GM21367 (cell line): ENCODE data around the gene METRN.
"Not testable (repeated sequence)": the region's sequence is repeated elsewhere in the genome, so short reads cannot be mapped to it uniquely, and the experiment has no call there.

ENCODE experiments used
- ATAC-seq: cut with Tn5 transposase; IDR thresholded peaks from one replicate; pipeline ENCODE4 v1.9.1; 2021; ENCODE audit not compliant: unreplicated experiment

The METRN gene

DNA sequence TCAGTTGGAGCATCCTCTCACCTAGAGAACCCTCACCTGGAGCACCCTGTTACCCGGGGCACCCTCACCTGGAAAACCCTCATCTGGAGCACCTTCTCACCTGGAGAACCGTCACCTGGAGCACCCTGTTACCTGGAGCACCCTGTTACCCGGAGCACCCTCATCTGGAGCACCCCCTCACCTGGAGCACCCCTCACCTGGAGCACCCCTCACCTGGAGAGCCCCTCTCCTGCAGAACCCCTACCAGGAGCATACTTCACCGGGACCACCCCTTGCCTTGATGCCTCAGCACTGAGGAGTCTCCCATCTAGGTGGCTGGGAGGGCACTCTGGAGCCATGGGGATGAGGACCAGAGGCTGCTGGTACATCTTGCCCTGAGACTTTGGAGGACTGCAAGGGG lies 6.0 kb upstream of the METRN start:
- no peak for ATAC-seq

DNA sequence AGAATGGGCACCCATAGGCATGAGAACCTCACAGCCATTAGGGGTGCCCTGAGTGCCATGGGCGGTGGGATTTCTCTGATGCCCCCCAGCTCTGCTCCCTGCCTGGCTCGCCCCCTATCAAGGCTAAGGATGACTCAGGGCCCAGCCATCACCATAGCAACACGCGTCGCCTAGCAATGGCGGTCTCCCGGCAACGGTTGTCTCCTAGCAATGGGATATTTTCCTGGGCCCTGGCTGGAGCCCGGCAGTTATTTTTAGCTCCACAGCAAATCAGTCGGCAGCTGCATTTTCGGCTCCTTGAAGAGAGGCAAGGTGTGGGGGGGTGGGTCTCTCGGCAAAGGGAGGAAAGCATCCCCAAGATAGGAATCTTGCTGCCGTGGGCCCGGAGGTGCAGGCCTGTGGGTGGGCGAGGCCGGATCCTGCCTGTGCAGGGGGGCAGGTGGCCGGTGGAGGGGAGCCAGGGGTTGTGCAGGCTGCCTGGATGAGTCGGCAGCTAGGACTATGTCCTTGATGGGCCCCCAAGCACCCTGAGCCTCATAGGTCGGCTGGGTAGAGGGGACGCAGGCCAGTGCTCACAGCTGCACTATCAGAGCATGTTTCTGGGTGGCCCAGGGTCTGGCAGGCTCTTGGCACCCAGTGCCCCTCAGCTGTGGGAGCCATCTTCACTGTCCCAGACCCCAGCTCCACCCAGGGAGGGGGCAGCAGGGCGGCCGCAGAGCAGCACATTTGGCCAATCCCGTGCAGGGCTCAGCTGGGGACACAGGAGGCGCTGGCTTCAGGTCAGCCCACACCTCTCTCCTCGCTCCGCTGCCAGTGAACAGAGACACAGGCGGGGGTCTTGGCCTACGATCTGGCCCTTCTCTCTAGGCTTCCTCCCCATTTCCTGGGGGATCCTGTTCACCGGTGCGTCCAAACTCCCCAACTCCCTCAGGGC lies 5.1 kb upstream of the METRN start:
- ATAC-seq: no peak

DNA sequence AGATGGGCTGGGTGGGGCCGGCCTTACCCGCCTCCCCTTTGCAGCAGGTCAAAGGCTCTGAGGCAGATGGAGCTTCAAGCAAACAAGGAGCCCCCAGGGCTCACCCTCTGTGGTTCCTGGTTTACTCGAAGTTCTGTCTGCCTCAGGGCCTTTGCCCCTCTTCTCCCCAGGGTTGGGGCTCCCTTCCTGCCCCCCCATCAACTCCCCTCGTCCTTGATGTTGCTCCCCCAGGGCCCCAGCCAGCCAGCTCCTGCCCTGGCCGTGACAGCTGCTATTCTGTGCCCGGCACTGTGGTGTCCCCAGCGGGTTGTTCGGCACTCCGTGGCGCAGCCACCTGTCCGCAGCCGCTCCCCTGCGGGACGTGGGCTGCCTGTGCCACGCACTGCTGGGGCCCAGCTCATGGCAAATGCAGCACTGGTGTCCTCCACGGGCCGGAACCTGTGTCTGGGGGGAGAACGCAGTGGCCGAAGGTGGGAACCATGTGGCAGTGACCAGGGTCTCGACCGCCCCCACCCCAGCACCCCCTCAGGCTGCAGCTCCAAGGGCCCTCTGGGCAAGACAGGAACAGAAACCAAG lies 4.3 kb upstream of the METRN start:
- no peak for ATAC-seq

DNA sequence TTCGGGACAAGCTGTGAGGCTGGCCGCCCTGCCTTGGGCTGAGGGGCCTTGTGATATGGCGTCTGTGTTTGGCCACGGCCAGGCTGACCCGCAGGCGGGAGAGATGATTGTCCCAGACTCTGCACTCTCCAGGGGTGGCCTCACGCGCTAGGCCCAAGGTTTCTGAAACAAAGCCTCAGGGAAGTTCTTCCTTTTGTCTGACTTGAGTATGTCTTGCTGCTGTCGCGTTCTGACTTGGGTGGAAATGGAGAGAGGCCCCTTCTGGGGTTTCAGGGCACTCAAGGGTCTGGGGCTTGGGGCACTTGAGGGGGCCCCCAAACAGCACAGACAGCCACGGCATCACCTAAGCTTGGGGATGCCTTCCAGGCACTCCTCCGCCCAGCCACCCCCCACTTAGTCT lies 3.8 kb upstream of the METRN start:
- ATAC-seq: no peak

DNA sequence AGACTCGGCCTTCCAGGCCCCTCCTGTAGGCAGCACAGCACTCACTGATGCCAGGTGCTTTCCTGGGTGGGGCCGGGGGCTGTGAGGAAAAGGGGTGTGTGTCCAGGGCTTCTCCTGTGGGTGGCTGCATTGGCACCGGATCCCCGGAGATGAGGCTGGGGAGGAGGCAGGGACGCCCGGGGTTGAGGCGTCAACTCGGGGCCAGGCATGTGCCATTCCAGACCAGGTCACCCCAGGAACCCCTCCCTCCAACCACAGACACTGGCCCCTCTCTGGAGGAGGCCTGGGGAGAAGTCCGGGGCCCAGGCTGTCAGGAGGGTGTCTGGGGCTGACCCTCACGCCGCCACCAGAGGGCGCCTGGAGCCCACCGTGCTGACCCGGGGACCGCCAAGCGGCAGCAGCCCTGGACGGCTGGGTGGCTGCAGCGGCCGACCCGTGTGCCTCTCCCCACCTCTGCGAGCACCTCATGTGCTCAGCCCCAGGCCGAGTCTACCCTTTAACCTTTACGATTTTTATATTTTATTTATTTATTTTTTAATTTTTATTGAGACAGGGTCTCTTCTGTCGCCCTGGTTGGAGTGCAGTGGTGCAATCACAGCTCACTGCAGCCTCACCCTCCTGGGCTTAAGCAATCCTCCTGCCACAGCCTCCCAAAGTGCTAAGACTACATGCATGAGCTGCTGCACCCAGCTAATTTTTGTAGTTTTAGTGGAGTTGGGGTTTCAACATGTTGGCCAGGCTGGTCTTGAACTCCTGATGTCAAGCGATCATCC lies 3.2 kb upstream of the METRN start:
- ATAC-seq: no peak

DNA sequence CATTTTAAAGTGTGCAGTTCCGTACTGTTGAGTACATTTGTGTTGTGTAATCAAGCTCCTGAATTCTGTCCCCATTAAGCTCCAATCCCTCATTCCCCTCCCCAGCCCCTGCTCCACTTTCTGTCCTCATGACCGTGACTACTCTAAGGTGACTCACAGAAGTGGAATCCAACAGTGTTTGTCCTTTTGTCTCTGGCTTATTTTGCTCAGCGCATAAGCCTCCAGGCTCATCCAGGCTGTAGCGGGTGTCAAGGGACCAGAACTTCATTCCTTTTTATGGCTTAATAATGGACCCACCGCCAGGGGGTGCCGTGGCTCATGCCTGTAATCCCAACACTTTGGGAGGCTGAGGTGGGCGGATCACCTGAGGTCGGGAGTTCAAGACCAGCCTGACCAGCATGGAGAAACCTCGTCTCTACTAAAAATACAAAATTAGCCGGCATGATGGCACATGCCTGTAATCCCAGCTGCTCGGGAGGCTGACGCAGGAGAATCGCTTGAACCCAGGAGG lies 2.1 kb upstream of the METRN start:
- not testable (repeated sequence) for ATAC-seq

DNA sequence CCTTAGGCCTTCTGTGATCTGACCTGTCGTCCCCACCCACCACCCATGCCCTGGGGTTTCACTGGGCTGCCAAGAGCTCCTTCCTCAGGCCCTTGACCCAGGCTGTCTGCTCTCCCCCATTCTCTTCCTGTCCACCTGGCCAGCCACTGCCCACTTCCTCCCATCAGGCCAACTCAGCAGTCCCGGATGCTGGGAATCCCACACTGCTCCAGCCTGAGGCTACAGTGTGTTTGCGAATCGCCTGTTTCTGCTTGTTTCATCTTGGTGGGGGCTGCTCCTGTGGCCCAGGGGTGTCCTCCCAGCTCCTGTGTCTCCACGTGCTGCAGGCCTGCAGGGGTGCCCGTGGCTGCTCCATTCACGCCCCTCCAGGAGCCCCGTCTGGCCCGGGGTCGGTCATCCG lies 839 bp upstream of the METRN start:
- ATAC-seq: no peak

DNA sequence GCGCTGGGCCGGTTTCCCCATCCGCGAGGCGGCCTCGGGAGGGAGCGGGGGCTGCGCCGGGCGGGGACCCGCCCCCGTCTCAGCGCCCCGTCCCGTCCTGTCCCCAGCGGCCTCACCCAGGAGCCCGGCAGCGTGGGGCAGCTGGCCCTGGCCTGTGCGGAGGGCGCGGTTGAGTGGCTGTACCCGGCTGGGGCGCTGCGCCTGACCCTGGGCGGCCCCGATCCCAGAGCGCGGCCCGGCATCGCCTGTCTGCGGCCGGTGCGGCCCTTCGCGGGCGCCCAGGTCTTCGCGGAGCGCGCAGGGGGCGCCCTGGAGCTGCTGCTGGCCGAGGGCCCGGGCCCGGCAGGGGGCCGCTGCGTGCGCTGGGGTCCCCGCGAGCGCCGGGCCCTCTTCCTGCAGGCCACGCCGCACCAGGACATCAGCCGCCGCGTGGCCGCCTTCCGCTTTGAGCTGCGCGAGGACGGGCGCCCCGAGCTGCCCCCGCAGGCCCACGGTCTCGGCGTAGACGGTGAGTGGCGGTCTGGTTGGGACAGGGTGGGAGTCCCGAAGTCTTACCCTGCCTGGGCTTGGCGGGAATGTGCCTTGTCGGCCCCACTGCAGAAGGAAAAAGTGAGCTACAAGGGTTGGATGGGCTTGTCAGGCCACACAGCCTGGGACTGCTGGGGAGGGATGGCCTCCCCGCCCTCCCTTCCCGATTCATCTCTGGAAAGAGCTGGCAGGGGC lies 720 bp downstream of the METRN start:
- no peak for ATAC-seq

DNA sequence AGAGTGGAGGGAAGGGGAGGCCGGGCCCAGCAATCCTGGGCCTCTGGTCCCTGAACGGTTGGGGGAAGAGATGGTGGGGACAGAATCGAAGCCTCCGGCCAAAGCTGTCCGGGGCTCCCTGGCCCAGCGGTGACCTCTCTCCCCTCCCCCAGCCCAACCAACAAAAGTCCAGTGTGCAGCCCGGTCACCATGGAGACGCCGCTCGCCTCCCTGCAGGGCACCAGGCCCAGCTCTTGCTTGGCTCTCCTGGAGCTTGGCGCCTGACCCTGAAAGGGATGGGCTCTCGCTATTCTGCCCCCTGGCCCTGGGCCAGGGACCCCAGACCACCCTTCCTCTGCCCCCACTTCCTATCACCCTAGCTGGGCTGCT lies 1.3 kb downstream of the METRN start:
- ATAC-seq: no peak

DNA sequence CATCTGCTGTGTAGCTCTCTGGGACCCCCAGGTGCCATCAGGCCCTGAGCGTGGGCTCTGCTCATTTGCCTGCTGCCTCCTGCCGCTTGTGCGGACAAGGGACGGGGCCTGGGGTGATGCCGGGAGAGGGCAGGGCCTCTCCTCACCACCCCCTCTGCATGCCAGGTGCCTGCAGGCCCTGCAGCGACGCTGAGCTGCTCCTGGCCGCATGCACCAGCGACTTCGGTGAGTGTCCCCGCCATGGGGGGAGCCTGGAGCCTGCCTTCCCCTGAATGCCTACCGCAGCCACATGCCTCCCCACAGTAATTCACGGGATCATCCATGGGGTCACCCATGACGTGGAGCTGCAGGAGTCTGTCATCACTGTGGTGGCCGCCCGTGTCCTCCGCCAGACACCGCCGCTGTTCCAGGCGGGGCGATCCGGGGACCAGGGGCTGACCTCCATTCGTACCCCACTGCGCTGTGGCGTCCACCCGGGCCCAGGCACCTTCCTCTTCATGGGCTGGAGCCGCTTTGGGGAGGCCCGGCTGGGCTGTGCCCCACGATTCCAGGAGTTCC lies 1.9 kb downstream of the METRN start:
- no peak for ATAC-seq

DNA sequence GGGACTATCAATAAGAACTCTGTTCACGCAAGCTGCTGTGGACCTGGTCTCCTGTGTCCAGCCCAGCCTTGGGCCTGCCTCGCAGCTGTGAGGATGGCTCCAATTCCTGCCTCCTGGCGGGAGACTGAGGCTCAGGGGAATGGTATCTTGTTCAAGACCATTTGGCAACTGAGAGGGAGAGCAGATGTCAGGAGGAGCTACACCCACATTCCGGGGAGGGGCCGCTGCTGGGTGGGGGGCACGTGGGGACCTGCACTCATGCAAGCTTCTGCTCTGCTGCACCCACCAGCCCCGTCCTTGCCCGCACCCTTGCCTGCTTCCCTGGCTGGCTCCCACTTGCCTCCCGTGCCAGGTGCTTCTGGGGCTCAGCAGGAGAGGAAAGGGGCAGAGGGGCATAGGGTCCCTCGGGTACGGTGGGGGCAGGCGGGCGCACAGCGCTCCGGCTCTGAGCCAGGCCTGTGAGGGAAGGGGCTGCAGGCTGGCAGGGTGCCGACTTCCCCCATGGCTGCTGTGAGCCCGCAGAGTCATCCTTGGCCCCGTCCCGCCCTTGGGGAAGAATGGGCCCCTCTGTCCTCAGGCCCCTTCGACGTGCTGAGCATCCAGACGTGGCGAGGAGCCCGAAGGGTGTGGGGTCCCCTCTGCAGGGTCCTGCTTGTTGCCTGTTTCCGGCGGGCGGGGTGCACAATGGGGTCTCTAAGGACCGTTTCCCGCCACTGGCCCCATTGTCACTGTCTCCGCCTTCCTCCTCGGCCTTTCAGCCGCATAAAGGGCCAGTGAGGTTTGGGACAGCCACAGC lies 2.7 kb downstream of the METRN start:
- no peak for ATAC-seq

DNA sequence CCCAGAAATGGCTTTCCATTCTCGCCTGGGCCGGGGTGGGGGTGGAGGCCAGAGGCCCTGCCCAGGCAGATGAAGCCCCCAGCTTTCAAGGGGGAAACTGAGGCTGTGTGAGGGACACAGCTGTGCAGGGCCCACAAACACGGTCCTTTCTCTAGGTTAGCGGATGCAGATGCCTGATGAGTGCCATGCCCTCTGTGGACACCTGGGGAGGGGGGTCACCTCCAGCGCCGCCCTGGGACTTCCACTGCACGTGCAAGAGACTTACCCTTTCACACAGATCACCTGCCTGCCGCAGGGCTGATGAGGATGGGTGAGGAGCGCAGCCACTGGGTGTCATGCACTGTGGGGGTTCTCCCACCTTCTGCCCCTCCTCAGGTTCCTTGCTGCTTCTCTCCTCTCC lies 3.5 kb downstream of the METRN start:
- ATAC-seq: no peak

DNA sequence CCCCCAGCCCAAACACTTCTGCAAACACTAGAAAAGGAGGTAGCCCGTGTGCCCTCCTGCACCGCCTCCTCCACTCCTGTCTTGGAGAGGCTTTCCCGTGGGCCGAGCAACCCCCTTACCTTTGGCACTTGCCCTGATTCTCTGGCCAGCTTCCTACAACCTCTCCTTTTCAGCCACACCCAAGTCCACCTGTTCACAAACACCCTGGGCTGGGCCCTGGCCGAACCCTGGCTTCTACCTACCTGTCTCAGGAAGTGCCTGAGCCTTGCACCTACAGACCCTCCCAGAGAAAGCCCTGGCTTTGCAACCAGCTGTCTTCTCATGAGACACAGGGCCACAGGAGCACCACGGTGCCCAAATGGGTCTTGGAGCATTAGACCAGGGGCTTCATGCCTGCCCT lies 4.0 kb downstream of the METRN start:
- no peak for ATAC-seq

DNA sequence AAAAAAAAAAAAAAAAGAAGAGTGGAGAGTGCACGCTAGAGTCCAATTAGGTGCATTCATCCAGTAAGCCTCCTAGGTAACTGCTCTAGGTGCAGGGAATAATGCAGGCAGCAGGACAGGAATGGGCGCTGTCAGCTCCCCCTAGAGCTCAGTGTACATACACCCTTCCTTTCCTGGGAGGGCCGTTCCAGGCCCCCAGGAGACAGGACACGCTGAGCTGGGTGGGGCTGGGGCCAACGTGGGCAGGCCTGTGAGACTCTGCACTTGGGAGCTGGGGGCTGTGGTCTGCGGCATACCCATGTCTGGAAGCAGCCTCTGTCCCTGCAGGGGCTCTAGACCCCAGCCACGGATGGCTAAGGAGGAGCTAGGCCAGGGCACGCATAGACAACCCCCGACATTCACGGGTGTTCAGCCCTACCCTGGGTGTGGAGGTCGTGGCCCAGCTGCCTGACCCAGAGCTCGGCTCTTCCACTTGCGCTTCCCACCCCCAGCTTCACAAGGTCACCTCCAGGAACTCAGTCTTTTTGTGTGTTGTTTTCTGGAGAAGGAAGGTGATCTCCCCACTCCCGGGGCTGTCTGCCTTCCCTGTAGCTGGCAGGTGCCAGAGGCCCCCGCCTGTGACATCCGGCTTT lies 5.0 kb downstream of the METRN start:
- no peak for ATAC-seq

DNA sequence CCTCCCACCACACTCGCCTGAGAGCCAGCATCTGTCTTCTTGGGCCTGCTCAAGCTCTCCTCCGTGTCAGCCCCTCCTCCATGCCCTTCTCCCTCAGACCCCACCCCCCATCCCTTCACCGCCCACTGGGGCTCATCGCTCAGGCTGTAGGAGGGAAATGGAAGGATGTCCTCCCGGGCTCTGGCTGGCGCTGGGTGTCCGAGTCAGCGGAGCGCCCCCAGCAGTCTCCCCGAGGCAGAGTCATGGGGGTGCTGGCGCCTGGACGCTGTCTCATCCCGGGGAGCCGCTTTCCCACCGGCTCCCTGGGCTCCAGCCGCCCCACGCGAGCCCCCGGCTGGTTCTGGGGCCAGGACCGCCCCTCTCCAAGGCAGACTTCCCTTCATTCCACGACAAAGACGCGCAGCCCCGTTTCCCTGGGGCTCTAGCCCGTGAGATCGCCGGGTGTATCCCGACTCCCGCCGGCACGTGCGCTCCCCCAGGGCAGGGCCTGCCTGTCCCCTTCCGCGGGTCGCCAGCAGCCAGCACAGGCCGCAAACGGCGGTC lies 5.6 kb downstream of the METRN start:
- ATAC-seq: peak; percentile 8

DNA sequence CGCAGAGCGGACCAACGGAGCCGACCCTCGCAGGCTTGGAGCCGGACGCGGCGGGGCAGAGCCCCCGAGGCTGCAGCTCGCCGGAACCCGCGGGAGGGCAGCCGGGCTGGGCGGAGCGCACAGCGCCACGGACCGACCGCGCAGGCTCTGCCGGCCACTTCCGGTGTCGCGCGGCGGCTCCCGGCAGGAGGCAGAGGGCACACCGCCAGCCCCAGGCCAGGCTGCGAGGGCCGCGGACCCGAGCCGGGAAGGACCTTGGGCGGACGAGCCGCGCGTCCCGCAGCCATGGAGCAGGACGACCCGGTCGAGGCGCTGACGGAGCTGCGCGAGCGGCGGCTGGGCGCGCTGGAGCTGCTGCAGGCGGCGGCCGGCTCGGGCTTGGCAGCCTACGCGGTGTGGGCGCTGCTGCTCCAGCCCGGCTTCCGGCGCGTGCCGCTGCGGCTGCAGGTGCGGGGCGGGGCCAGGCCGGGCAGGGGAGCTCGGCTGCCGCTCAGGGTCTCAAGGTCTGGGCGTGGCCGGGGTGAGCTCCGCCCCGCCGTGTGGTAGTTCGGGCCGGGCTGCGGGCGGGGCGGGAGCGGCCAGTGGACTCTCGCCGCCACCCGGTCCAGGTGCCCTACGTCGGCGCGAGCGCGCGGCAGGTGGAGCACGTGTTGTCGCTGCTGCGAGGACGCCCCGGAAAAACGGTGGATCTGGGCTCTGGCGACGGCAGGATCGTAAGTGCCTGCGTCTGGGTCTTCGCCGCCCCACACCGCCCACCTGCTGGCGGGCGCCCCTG lies 6.3 kb downstream of the METRN start, which contains the start of gene ANTKMT:
ANTKMT (plus strand) TSS at position 157 of the 775 bp plus-strand sequence; CDS start at position 286, 129 bp downstream.
- ATAC-seq: peak; percentile 48

DNA sequence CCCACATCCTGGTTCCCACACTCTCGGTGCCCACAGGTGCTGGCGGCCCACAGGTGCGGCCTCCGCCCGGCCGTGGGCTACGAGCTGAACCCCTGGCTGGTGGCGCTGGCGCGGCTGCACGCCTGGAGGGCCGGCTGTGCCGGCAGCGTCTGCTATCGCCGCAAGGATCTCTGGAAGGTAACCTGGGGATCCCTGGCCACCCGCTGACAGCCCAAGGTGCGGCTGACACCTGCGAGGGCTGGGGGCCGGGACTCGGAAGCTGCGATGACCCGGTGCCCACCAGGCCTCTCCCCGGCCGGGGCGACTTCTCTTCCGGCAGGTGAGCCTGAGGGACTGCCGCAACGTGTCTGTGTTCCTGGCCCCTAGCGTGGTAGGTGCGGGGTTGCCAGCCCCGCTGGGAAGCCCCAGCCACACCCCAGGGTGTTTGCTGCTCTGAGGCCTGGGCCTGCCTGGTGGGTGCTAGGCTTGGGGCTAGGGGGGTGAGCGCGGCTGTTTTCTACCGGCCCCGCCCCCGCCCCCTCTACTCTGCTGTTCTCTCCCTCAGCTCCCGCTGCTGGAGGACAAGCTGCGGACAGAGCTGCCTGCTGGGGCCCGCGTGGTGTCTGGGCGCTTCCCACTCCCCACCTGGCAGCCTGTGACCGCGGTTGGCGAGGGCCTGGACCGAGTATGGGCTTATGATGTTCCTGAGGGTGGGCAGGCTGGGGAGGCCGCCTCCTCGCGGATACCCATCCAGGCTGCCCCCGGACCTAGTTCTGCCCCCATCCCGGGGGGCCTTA lies 7.0 kb downstream of the METRN start:
- no peak for ATAC-seq
